Measurements from ENCODE around the gene MYBBP1A.
A peak's percentile ranks its signal among the peaks of the same experiment; 100 is the strongest.

MYBBP1A gene

GRCh38 chr17:4569591-4569990, 14.4 kb upstream of the MYBBP1A start:
- no peak for DNase-seq

DNA sequence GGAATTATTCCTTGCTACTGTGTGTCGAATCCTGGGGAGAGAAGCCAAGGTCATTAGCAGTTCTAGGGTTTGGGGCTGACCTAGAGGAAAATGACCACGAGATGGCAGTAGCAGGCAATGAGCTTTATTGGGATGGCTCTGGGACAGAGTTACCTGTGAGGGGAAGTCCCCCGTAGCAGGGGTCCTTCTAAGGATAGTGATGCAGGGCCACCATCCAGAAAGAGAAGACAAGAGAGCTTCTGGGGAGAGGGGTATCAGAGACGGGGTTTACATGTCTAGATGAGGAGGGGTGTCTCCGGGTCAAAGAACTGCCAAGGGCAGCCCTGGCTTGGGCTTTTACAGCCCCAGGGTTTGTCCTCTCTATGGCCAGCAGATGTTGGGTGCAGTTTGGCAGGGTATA, 11.6 kb upstream of the MYBBP1A start:
- DNase-seq, result no peak

DNA sequence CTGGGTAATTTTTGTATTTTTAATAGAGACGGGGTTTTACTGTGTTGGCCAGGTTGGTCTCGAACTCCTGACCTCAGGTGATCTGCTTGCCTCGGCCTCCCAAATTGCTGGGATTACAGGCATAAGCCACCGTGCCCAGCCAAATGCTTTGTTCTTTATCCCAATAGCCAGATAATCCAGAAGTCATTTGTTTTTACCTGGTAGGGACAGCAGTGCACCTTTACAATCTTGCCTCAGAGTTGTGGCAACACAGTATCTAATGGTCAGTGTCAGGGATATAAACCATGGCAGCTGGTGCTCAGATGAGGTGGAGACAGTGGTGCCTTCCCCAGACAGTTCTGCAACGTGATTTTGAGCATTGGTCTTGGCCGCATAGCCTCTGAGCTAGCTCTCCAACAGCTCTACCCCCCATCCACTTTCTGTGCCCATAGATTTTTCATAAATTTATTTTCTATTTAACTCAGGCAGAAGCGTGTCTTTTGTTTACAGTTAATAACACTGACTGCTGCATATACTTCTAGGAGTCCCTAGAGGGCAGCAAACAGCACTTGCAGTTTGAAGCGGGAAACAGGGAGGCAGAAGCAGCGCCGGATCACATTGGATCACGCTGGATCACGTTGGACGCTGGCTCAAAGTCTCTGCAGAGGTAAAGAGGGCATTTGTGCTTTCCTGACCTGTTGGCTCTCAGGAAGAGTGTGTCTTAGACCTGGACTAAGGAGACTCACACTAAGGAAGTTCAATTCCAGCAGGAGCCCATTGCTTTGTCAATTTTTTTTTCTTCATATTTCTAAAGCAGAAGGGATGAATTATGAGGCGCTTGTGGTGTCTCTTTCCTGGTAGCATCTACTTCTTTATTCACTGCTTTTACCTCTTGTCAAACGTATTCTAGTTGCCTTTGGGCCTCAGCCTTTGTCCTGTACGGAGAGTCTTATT, 10.3 kb upstream of the MYBBP1A start:
- peak; percentile 71 for DNase-seq

GRCh38 chr17:4562015-4562969, 7.1 kb upstream of the MYBBP1A start:
- no peak for DNase-seq

GRCh38 chr17:4560837-4561256, 5.7 kb upstream of the MYBBP1A start:
- DNase-seq, result no peak

DNA sequence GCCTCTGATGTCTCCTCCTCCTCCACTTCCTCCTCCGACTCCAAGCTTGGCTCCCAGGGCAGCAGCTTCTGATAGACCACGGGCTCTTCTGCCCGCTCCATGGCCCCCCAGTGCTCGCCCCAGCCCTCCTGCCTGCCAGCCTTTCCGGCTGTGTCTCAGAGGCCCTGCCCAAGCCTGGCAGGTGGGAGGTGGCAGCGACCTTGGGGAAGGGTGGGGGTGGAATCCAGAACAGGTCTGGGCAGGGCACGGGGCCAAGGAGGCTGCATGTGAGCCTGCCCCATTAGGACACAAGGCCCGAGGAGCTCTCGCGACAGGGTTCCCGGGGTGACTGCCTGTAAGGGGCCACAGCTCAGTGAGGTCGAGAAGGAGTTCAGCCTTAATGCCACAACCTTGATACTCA, 5.2 kb upstream of the MYBBP1A start, which contains the start of gene GGT6:
Gene GGT6, minus strand, starts transcription at position 157 of the 400 bp plus-strand sequence. Its CDS starts 56 bp downstream, at position 101.
- no peak for DNase-seq

DNA sequence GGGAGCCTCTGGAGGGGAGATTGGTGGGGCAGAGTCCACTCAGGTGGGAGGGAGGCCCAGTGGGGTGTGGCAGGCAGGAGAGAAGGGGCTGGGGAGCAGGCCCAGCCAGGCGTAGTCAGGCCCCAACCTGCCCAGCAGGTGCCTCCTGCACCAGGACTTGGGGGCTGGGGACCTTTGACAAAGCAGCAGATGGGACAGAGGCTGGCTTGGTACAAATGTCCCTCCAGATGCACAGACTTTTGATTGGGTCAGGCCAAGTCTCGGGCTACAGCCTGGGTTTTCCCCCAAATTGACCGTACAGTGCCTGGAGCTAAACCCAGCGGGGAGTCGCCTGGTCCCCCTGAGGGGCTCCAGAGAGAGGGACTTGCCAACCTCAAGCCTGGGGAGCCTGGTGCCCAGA, 4.8 kb upstream of the MYBBP1A start:
- no peak for DNase-seq

DNA sequence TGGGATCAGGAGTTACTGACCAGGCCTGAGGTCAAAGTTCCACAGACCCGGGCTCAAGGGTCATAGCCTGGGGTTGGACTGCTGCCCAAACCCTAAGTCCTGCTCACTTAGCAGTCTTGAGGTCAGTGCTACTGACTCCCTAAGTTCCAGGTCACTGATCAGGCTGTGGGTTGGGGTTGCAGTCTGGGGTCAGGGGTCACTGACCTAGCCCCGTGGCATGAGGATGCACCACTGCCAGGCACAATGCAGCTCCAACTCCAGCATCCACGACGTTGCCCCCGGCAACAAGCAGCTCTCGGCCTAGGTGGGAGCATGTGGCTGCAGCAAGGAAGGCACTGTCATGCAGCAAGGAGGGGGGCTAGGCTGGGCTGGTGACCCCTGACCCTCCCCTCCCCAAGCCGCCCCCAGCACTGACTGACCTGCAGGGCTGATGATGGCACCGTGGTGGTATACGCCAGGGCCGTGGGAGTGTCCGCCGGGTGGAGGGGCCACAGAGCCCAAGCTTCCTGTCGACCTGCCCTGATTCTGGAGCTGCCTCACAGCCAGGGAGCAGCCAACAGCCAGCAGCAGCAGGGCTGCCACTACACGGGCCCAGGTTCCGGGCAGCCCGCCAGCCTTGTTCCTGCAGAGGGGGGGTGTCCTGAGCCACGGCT, 4.1 kb upstream of the MYBBP1A start:
- no peak for DNase-seq

DNA sequence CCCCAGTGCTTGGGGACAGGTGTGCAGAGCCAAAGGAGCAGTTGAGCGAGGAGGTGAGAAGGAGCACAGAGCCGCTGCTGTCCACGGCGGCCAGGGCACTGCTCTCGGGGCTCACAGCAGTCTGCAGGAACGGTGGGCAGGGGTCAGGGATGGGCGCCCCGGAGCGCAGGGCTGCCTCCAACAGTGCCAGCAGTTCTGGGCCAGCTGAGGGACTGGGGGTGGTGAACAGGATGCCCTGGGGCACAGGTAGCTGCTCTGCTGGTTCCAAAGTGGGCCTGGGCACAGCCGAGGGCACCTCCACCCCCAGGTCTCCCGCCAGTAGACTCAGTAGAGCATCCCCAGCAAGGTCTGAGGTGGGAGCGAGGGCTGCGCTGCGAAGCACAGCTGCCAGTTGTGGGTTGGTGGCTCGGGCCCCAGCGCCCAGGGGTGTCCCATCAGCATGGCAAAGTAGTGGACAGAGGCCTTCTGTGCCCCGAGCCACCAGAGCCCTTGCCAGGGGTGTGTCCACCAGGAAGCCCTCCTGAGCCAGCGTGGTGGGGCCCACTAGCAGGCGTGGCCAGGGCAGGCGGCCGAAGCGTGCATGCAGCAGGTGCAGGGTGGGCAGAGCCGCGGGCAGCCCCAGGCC, 3.3 kb upstream of the MYBBP1A start:
- DNase-seq, result no peak

DNA sequence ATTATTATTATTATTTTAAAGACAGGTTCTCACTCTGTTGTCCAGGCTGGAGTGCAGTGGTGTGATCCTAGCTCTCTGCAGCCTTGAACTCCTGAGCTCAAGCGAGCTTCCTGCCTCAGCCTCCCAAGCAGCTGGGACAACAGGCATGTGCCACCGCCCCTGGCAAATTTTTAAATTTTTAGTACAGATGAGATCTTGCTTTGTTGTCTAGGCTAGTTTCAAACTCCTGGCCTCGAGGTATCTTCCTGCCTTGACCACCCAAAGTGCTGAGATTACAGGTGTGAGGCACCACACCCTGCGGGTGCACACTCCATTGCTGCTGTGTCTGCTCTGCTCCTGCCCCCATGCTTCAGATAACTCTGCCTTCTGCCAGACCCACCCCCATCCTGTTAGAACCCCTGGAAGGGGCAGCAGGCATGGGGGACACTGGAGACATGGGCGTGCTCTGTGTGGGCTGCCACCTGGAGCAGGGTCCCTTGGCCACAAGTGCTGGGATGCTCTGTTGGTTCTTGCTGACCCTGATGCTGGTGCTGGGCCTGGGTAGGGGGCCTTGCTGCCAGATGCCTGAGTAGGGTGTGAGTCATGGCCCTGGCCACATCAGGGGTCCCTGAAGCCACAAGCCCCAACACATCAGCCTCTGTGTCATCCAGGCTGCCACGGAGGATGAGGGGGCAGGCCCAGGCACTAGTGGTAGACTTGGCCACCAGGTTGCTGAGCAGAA, 2.6 kb upstream of the MYBBP1A start:
- DNase-seq, result peak; percentile 53

DNA sequence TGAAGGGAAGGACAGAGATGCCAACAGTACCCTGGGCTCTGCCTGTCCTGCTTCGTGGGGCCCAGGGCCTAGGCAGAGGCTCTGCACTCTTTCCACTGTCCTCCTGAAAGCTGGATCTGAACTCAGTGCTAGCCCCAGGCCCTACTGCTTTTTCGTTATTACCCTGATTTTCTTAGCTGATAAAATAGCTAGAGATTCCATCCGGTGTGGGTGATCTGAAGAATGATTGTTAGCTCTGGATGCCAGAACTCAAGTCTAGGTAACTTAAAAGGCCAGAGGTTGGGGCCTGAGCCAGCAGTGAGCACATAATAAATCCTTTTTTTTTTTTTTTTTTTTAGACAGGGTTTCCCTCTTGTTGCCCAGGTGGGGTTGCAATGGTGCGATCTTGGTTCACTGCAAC, 1.8 kb upstream of the MYBBP1A start:
- no peak for DNase-seq

DNA sequence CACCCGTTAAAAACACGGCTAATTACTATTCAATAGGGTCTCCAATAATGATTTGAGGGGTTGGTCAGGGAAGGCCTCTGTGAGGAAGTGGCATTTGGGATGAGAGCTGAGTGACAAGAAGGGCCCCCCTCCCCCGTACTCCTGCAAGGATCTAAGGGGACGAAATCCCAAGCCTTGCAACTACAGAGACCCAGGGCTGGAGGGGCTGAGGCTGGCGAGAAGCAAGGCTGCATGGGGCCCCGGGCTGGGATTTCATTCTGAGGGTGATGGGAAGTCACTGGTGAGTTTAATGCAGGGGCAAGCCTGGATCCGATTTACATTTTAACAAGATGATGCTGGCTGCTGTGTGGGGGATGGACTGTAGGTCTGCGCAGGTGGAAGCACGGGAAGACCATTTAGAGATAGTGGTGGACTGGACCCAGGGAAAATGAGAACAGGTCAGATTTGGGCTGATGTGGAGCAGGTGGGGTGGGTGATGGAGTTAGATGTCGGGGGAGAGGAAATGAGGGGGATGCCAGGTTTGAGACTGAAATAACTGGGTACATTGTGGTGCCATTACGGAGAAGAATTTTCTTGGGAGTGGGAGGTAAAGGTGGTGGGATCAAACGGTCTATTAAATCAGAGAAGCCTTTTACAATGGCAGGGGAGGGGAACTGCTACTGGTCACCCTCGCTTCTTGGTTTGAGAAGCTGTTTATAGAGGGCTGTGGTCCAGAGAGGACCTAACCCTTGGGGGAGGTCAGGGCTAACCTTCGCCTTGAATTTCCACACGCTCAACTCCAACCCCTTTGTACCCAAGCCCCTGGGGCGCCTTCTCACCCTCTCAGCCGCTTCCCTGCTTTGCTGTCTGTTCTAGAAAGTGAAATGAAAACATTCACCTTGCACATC, 932 bp upstream of the MYBBP1A start:
- no peak for DNase-seq

- no peak for DNase-seq
These were observed 665 bp downstream of the MYBBP1A start for GRCh38 chr17:4554441-4554996.

- no peak for DNase-seq
These were observed 1.5 kb downstream of the MYBBP1A start for GRCh38 chr17:4553669-4554068.

DNA sequence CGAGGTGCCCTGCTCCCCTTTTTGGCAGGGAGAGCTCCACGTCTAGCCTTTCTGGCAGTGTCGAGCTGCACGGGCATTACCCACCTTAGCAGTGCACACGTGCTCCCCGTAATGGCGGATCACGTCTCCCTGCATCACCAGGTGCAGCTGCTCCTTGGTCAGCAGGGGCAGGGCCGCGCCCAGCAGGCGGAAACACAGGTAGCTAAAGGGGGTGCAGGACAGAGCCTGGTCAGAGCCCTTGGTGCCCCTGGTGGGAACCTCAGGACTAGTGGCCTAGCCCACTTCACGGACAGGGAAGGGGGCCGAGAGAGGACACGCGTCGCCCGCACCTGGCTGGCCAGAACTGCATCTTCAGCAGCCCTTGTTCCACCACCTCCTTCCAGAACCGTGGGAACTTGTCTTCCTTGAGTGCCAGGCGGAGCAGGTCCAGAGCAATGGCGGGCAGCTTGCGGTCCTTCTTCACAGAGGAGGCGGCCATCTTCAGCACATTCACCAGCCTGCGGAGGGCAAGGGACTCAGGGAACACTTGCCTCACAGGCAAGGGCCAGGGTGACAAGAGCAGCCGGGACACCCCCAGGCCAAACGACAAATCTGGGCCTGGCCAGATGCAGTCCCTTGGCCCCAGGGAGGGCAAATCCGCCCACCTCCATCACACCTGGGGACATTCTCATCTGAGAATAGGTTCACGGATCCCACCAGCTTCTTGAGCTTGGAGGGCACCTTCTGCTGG, 3.2 kb downstream of the MYBBP1A start:
- DNase-seq, result no peak

GRCh38 chr17:4551141-4551540, 4.0 kb downstream of the MYBBP1A start:
- DNase-seq, result no peak

DNA sequence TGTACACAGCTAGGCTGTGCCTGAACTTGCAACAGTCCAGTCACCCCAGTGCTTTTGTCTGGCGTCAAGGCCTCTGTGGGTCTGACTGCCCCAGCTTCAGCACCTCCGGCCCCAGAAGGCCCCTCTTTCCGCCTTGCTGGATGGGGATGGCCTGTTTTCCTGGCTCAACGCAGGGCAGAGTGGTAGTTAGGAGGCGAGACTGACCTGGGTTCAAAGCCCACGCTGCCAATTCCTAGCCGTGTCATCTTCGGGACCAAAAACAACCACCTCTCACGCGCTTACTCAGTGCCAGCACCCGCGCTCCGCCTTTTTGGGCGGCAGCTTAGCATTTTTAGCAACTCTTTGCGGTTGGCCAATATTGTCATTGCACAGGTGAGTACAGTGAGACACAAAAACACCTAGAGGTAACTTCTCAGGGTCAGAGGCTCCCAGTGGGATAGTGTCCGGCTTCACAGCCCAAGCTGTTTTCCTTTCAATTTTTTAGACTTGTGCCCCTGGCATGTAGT, 4.6 kb downstream of the MYBBP1A start:
- DNase-seq, result no peak

DNA sequence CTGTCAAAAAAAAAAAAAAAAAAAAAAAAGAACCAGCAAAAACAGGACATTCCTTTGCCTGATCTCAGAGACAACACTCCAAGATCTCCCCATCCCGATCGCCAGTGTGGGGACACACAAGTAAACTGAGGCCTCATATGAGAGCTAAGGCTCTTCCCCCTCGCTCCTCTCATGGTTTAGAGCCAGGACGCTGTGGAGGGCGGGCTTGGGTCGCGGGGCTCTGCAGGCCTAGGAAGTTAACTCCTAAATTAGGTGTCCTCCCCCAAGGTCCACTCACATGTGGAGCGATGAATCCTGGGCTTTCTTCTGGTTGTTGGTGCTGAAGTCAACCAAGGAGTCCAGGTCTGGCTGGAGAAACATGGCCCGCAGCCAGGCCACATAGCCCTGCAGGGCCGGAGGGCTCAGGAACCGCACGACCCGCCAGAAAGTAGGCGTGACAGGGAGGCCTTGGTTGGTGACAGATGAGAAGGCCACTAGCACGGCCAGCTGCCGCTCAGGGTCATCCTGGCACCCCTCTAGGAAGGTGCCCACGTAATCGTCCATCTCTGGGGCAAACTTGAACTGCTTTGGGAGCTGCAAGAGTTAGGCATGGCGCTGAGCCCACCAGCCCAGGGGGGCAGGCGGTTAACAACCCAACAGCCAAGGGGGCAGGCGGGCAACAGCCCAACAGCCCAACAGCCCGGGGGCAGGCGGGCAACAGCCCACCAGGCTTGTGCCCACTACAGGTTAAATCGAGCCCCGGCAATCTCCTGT, 5.2 kb downstream of the MYBBP1A start:
- DNase-seq, result no peak
